K562 (cell line): ENCODE data around the gene SPEG. TPM values are rescaled to one million over a fixed set of nuclear protein-coding genes. Genes with fewer than 3 reads are reported as not detected.

Experiments
- E2F3 ChIP-seq: fragments of 250-450 bp; sonication (Bioruptor Pico); IDR thresholded peaks from 2 replicates; pipeline ENCODE4 v1.4.0; 2020; ENCODE audit warnings: mild to moderate bottlenecking
- EP400 ChIP-seq: fragments of 450-650 bp; IDR thresholded peaks from 2 replicates; pipeline ENCODE4 v1.6.1; 2017; ENCODE audit warnings: antibody characterized with exemption, mild to moderate bottlenecking, moderate library complexity
- HNRNPUL1 ChIP-seq: fragments of 200-400 bp; formaldehyde crosslinking; IDR thresholded peaks from 2 replicates; pipeline ENCODE4 v1.6.1; 2017; ENCODE audit warnings: low read length
- KLF13 ChIP-seq: fragments of 450-650 bp; IDR thresholded peaks from 2 replicates; pipeline ENCODE4 v1.6.1; 2016; ENCODE audit warnings: missing genetic modification characterization, low read depth, mild to moderate bottlenecking, missing compliant biosample characterization, moderate library complexity, borderline replicate concordance
- NEUROD1 ChIP-seq: fragments of 150-350 bp; IDR thresholded peaks from 2 replicates; pipeline ENCODE4 v1.6.1; 2014; ENCODE audit warnings: borderline replicate concordance, low read length, low read depth; ENCODE audit not compliant: partially characterized antibody
- NR3C1 ChIP-seq: sonication (generic); formaldehyde crosslinking; IDR thresholded peaks from 2 replicates; pipeline ENCODE4 v1.8.1; 2022; ENCODE audit warnings: missing genetic modification reagents
- SMARCA5 ChIP-seq: fragments of 450-650 bp; IDR thresholded peaks from 2 replicates; pipeline ENCODE4 v1.6.1; 2016
- SMARCC2 ChIP-seq: fragments of 450-650 bp; IDR thresholded peaks from 2 replicates; pipeline ENCODE4 v1.6.1; 2017; ENCODE audit warnings: antibody characterized with exemption, moderate library complexity, mild to moderate bottlenecking, low read depth
- SRF ChIP-seq, 2 experiments: fragments of 250-450, 450-650 bp in 1 of 2; sonication (Bioruptor Pico) in 1 of 2; sonication (generic) in 1 of 2; formaldehyde crosslinking; IDR thresholded peaks; 2 replicates each; pipeline versions ENCODE4 v1.5.0 to v1.5.1; 2020 to 2022; ENCODE audit warnings: mild to moderate bottlenecking in 1 of 2, missing genetic modification reagents in 1 of 2
- ZNF124 ChIP-seq: sonication (generic); formaldehyde crosslinking; IDR thresholded peaks from 2 replicates; pipeline ENCODE4 v1.8.1; 2022; ENCODE audit warnings: missing genetic modification reagents
- ZNF174 ChIP-seq: fragments of 250-450 bp; sonication (Bioruptor Pico); IDR thresholded peaks from 2 replicates; pipeline ENCODE4 v1.4.0; 2020; ENCODE audit warnings: mild to moderate bottlenecking
- ZNF778 ChIP-seq: fragments of 450-650 bp; formaldehyde crosslinking; IDR thresholded peaks from 2 replicates; pipeline ENCODE4 v1.4.0; 2020; ENCODE audit warnings: mild to moderate bottlenecking, moderate library complexity
- polyA plus RNA-seq, 8 experiments: library from polyadenylated mRNA; depleted of rRNA in 4 of 8; stranded (reverse) in 5 of 8; unstranded in 3 of 8; fragments of >200 nt; fragmentation: Nextera tagmentation in 2 of 8; fragmentation: Illumina TruSeq in 1 of 8; extraction: Ambion mirVana in 2 of 8; extraction: Trizol in 1 of 8; gene quantifications; 2 replicates each; pipeline versions ENCODE4 v1.2.1 to v1.2.3, GENCODE V29; 2011 to 2014; ENCODE audit warnings: inconsistent platforms in 1 of 8, missing spikeins in 1 of 8
- total RNA-seq, 7 experiments: library from RNA; depleted of rRNA in 6 of 7; stranded (reverse); fragments of >200 nt in 6 of 7; fragmentation: Illumina TruSeq in 2 of 7; extraction: Trizol in 2 of 7; gene quantifications; 2 replicates each; pipeline versions ENCODE4 v1.2.1 to v1.2.3, GENCODE V29; 2011 to 2021; ENCODE audit warnings: low replicate concordance in 1 of 7
- TF ChIP-seq, protein P1 (sequence below): fragments of 250-450 bp; sonication (Bioruptor Pico); IDR thresholded peaks from 2 replicates; pipeline ENCODE4 v1.4.0; 2020
- TF ChIP-seq, protein P2 (sequence below): fragments of 450-650 bp; IDR thresholded peaks from one replicate; pipeline ENCODE4 v1.6.1; 2018; ENCODE audit warnings: mild to moderate bottlenecking, moderate library complexity; ENCODE audit not compliant: partially characterized antibody
- TF ChIP-seq, protein P3 (sequence below): fragments of 450-650 bp; formaldehyde crosslinking; IDR thresholded peaks from 2 replicates; pipeline ENCODE4 v1.4.0; 2020; ENCODE audit warnings: mild to moderate bottlenecking, mixed read lengths
- TF ChIP-seq, protein P4 (sequence below): sonication (generic); formaldehyde crosslinking; IDR thresholded peaks from 2 replicates; pipeline ENCODE4 v1.5.0; 2020; ENCODE audit warnings: missing genetic modification reagents

SPEG gene
- total and polyA plus RNA-seq, 9 of the 15 experiments (the other 6 are each of a cell fraction or from before 2014, with no cell fraction given) = 0.49 to 8.7 (median 3.0) TPM

DNA sequence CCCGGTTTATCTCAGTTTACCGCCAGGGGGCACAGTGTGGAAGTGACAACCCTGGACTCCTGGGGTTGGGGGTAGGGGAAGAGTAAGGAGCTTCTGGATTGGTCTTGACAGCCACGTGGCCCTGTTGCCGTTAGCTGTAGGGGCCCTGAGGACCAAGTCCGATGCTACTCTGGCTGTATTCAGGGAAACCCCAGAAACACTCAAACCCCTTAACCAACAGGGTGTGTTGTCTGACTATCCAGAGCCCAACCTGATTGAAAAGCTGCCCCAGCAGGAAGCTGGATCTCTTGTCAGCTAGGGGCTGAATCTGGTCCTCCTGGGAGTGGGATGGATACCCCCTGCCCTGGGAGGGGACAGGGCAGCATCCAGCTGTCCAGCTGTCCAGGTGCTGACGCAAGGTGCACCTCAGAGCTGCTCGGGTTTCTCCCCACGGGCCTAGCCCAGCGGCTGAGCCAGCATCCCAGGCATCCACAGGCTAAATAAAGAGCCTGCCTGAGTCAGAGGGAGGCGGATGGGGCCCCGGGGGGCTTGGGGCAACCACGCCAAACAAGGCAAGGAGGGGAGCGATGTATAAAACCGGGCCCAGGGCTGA is 61.0 kb downstream of the SPEG start (continued):
- TF ChIP-seq E2F3 (no peak), ZNF778 (no peak), NEUROD1 (no peak), SRF (CRISPR knock-in tag; IDR thresholded peaks at IDR 0.05) (no peak), EP400 (peak; percentile 28; the same call in 1 of the 2 replicates), KLF13 (tag) (no peak), SMARCA5 (no peak), HNRNPUL1 (no peak), NR3C1 (CRISPR knock-in tag) (no peak), SMARCC2 (no peak), ZNF124 (no peak), ZNF174 (CRISPR knock-in tag) (no peak)
- TF ChIP-seq, protein P1, sequence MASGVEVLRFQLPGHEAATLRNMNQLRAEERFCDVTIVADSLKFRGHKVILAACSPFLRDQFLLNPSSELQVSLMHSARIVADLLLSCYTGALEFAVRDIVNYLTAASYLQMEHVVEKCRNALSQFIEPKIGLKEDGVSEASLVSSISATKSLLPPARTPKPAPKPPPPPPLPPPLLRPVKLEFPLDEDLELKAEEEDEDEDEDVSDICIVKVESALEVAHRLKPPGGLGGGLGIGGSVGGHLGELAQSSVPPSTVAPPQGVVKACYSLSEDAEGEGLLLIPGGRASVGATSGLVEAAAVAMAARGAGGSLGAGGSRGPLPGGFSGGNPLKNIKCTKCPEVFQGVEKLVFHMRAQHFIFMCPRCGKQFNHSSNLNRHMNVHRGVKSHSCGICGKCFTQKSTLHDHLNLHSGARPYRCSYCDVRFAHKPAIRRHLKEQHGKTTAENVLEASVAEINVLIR (CRISPR knock-in tag) = no peak
- TF ChIP-seq, protein P2, sequence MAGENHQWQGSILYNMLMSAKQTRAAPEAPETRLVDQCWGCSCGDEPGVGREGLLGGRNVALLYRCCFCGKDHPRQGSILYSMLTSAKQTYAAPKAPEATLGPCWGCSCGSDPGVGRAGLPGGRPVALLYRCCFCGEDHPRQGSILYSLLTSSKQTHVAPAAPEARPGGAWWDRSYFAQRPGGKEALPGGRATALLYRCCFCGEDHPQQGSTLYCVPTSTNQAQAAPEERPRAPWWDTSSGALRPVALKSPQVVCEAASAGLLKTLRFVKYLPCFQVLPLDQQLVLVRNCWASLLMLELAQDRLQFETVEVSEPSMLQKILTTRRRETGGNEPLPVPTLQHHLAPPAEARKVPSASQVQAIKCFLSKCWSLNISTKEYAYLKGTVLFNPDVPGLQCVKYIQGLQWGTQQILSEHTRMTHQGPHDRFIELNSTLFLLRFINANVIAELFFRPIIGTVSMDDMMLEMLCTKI = no peak
- TF ChIP-seq, protein P3, sequence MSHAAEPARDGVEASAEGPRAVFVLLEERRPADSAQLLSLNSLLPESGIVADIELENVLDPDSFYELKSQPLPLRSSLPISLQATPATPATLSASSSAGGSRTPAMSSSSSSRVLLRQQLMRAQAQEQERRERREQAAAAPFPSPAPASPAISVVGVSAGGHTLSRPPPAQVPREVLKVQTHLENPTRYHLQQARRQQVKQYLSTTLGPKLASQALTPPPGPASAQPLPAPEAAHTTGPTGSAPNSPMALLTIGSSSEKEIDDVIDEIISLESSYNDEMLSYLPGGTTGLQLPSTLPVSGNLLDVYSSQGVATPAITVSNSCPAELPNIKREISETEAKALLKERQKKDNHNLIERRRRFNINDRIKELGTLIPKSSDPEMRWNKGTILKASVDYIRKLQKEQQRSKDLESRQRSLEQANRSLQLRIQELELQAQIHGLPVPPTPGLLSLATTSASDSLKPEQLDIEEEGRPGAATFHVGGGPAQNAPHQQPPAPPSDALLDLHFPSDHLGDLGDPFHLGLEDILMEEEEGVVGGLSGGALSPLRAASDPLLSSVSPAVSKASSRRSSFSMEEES = no peak
- TF ChIP-seq, protein P4, sequence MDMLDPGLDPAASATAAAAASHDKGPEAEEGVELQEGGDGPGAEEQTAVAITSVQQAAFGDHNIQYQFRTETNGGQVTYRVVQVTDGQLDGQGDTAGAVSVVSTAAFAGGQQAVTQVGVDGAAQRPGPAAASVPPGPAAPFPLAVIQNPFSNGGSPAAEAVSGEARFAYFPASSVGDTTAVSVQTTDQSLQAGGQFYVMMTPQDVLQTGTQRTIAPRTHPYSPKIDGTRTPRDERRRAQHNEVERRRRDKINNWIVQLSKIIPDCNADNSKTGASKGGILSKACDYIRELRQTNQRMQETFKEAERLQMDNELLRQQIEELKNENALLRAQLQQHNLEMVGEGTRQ (CRISPR knock-in tag) = peak; percentile 91
